HepG2 (cell line): ENCODE data around the gene DNAAF1. TPM values are rescaled to one million over a fixed set of nuclear protein-coding genes. Genes with fewer than 3 reads are reported as not detected.
A peak's percentile ranks its signal among the peaks of the same experiment; 100 is the strongest.

Experiments
- CHD2 ChIP-seq: IDR thresholded peaks from 2 replicates; pipeline ENCODE4 v1.6.1; 2011; ENCODE audit warnings: low read depth, low read length, improper control_type of control experiment
- HMG20B ChIP-seq: conservative IDR thresholded peaks from 2 replicates; pipeline ENCODE4 v1.6.1; 2016; ENCODE audit warnings: missing genetic modification reagents, missing compliant biosample characterization
- KDM5B ChIP-seq: sonication (generic); formaldehyde crosslinking; IDR thresholded peaks from 2 replicates; pipeline ENCODE4 v1.4.0; 2020; ENCODE audit warnings: missing genetic modification reagents, mild to moderate bottlenecking, borderline replicate concordance
- MIER3 ChIP-seq: IDR thresholded peaks from 2 replicates; pipeline ENCODE4 v1.6.1; 2016; ENCODE audit warnings: missing compliant biosample characterization, borderline replicate concordance
- NCOR1 ChIP-seq: fragments of 200-600 bp; sonication (generic); IDR thresholded peaks from 2 replicates; pipeline ENCODE4 v1.7.0; 2017; ENCODE audit warnings: antibody characterized with exemption, low read length, borderline replicate concordance
- NFIB ChIP-seq: sonication (generic); formaldehyde crosslinking; IDR thresholded peaks from 2 replicates; pipeline ENCODE4 v1.9.0; 2021; ENCODE audit warnings: missing genetic modification reagents, mild to moderate bottlenecking, borderline replicate concordance
- RARG ChIP-seq: sonication (generic); formaldehyde crosslinking; IDR thresholded peaks from 2 replicates; pipeline ENCODE4 v1.4.0; 2020; ENCODE audit warnings: low read depth, mild to moderate bottlenecking, missing genetic modification reagents
- SMARCC2 ChIP-seq: fragments of 450-650 bp; IDR thresholded peaks from 2 replicates; pipeline ENCODE4 v1.6.1; 2017; ENCODE audit warnings: antibody characterized with exemption, mild to moderate bottlenecking
- YEATS4 ChIP-seq: sonication (generic); formaldehyde crosslinking; IDR thresholded peaks from 2 replicates; pipeline ENCODE4 v1.4.0; 2020; ENCODE audit warnings: missing genetic modification reagents, borderline replicate concordance
- ZNF550 ChIP-seq: sonication (generic); formaldehyde crosslinking; IDR thresholded peaks from 2 replicates; pipeline ENCODE4 v1.4.0; 2020; ENCODE audit warnings: mild to moderate bottlenecking, missing genetic modification reagents, borderline replicate concordance
- ZNF777 ChIP-seq: sonication (generic); formaldehyde crosslinking; IDR thresholded peaks from 2 replicates; pipeline ENCODE4 v1.4.0; 2020; ENCODE audit warnings: missing genetic modification reagents
- ZNF792 ChIP-seq: IDR thresholded peaks from 2 replicates; pipeline ENCODE4 v1.6.1; 2016
- ZNF883 ChIP-seq: sonication (generic); formaldehyde crosslinking; IDR thresholded peaks from 2 replicates; pipeline ENCODE4 v1.5.1; 2020; ENCODE audit warnings: mild to moderate bottlenecking, missing genetic modification reagents; ENCODE audit errors: not compliant biosample characterization
- polyA plus RNA-seq, 8 experiments: library from polyadenylated mRNA; depleted of rRNA in 3 of 8; stranded (reverse) in 7 of 8; unstranded in 1 of 8; fragments of >200 nt; fragmentation: Illumina TruSeq in 4 of 8; extraction: Trizol in 4 of 8; gene quantifications; 2 replicates each; pipeline versions ENCODE4 v1.2.1 to v1.2.3, GENCODE V29; 2011 to 2016; ENCODE audit warnings: low read depth in 4 of 8, missing spikeins in 1 of 8, mixed read lengths in 1 of 8; ENCODE audit not compliant: insufficient read depth in 1 of 8
- total RNA-seq, 5 experiments: library from RNA; depleted of rRNA; stranded (reverse); fragments of >200 nt; fragmentation: Illumina TruSeq; extraction: Trizol; gene quantifications; 2 replicates each; pipeline ENCODE4 v1.2.3, GENCODE V29; 2016; ENCODE audit warnings: low read depth in 1 of 5
- TF ChIP-seq, protein P1 (sequence below): sonication (generic); formaldehyde crosslinking; IDR thresholded peaks from 2 replicates; pipeline ENCODE4 v1.5.0; 2020; ENCODE audit warnings: mild to moderate bottlenecking, missing genetic modification reagents
- TF ChIP-seq, protein P2 (sequence below): sonication (generic); formaldehyde crosslinking; IDR thresholded peaks from 2 replicates; pipeline ENCODE4 v1.5.1; 2020; ENCODE audit warnings: missing genetic modification reagents, mild to moderate bottlenecking, borderline replicate concordance
- TF ChIP-seq, protein P3 (sequence below): sonication (generic); formaldehyde crosslinking; IDR thresholded peaks from 2 replicates; pipeline ENCODE4 v1.4.0; 2020; ENCODE audit warnings: missing genetic modification reagents, borderline replicate concordance
- TF ChIP-seq, protein P4 (sequence below): sonication (generic); formaldehyde crosslinking; IDR thresholded peaks from 2 replicates; pipeline ENCODE4 v1.8.0; 2022; ENCODE audit warnings: mild to moderate bottlenecking, missing genetic modification reagents, moderate library complexity
- TF ChIP-seq, protein P5 (sequence below): sonication (generic); formaldehyde crosslinking; IDR thresholded peaks from 2 replicates; pipeline ENCODE4 v1.8.1; 2023; ENCODE audit warnings: mild to moderate bottlenecking, inconsistent platforms, moderate library complexity, missing genetic modification reagents, borderline replicate concordance

DNAAF1 gene
- total and polyA plus RNA-seq, 2 of the 13 experiments (the other 11 are each of a cell fraction or from before 2014, with no cell fraction given), result 0.04 TPM; not detected in 1

DNA sequence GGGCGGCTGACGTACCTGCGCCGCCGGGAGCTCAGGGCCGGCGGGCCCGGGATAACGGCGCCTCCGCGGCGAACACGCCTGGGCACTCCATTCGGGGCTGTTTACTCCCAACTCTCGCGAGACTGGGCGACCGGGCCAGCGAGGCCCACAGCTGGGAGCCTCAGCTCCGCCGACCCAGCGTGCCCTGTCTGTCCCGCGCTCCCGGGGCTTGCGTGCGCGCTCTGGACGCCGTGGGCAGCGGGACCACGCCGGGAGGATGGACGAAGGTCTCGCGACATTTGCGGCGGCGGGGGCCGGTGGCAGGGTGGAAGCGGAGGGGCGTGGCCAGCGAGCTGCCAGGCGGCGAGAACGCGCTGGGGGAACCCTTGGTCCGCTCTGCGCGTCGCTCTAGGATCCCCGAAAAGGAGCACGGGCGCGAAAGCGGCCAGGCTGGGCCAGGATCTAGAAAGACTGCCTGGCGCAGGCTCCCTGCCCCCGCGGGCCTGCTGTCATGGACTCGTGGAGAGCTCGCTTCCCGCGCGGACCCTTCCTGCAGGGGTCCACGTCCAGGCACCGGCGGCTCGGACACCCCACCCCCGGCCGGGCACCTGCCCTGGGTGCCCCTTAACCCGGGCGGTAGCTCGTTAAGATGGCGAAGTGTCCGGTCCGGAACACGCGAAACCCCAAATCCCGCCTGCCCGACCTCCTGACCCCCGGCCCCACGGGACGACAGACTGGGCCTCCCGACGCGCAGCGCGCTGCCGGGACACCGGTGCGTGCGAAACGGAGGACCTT lies 28.2 kb upstream of the DNAAF1 start, which contains the start of gene MBTPS1 (continued):
- TF ChIP-seq, protein P1, sequence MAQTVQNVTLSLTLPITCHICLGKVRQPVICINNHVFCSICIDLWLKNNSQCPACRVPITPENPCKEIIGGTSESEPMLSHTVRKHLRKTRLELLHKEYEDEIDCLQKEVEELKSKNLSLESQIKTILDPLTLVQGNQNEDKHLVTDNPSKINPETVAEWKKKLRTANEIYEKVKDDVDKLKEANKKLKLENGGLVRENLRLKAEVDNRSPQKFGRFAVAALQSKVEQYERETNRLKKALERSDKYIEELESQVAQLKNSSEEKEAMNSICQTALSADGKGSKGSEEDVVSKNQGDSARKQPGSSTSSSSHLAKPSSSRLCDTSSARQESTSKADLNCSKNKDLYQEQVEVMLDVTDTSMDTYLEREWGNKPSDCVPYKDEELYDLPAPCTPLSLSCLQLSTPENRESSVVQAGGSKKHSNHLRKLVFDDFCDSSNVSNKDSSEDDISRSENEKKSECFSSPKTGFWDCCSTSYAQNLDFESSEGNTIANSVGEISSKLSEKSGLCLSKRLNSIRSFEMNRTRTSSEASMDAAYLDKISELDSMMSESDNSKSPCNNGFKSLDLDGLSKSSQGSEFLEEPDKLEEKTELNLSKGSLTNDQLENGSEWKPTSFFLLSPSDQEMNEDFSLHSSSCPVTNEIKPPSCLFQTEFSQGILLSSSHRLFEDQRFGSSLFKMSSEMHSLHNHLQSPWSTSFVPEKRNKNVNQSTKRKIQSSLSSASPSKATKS, result no peak; the same call in 1 of the 2 replicates
- TF ChIP-seq ZNF777 (CRISPR knock-in tag) (peak; percentile 76; the same call in 1 of the 2 replicates), NCOR1 (no peak; the same call in 1 of the 2 replicates), ZNF883 (peak; percentile 94), NFIB (CRISPR knock-in tag) (no peak), ZNF792 (CRISPR knock-in tag) (peak; percentile 74; the same call in 1 of the 2 replicates), SMARCC2 (no peak), MIER3 (CRISPR knock-in tag) (peak; percentile 28; the same call in 1 of the 2 replicates), RARG (CRISPR knock-in tag) (no peak), ZNF550 (peak; percentile 91), YEATS4 (CRISPR knock-in tag) (peak; percentile 86; the same call in 1 of the 2 replicates), HMG20B (CRISPR knock-in tag) (no peak), CHD2 (peak; percentile 98), KDM5B (CRISPR knock-in tag) (peak; percentile 77)
- TF ChIP-seq, protein P2, sequence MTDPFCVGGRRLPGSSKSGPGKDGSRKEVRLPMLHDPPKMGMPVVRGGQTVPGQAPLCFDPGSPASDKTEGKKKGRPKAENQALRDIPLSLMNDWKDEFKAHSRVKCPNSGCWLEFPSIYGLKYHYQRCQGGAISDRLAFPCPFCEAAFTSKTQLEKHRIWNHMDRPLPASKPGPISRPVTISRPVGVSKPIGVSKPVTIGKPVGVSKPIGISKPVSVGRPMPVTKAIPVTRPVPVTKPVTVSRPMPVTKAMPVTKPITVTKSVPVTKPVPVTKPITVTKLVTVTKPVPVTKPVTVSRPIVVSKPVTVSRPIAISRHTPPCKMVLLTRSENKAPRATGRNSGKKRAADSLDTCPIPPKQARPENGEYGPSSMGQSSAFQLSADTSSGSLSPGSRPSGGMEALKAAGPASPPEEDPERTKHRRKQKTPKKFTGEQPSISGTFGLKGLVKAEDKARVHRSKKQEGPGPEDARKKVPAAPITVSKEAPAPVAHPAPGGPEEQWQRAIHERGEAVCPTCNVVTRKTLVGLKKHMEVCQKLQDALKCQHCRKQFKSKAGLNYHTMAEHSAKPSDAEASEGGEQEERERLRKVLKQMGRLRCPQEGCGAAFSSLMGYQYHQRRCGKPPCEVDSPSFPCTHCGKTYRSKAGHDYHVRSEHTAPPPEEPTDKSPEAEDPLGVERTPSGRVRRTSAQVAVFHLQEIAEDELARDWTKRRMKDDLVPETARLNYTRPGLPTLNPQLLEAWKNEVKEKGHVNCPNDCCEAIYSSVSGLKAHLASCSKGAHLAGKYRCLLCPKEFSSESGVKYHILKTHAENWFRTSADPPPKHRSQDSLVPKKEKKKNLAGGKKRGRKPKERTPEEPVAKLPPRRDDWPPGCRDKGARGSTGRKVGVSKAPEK (CRISPR knock-in tag), result no peak; the same call in 1 of the 2 replicates
- TF ChIP-seq, protein P3, sequence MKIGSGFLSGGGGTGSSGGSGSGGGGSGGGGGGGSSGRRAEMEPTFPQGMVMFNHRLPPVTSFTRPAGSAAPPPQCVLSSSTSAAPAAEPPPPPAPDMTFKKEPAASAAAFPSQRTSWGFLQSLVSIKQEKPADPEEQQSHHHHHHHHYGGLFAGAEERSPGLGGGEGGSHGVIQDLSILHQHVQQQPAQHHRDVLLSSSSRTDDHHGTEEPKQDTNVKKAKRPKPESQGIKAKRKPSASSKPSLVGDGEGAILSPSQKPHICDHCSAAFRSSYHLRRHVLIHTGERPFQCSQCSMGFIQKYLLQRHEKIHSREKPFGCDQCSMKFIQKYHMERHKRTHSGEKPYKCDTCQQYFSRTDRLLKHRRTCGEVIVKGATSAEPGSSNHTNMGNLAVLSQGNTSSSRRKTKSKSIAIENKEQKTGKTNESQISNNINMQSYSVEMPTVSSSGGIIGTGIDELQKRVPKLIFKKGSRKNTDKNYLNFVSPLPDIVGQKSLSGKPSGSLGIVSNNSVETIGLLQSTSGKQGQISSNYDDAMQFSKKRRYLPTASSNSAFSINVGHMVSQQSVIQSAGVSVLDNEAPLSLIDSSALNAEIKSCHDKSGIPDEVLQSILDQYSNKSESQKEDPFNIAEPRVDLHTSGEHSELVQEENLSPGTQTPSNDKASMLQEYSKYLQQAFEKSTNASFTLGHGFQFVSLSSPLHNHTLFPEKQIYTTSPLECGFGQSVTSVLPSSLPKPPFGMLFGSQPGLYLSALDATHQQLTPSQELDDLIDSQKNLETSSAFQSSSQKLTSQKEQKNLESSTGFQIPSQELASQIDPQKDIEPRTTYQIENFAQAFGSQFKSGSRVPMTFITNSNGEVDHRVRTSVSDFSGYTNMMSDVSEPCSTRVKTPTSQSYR (CRISPR knock-in tag), result no peak; the same call in 1 of the 2 replicates
- TF ChIP-seq, protein P4, sequence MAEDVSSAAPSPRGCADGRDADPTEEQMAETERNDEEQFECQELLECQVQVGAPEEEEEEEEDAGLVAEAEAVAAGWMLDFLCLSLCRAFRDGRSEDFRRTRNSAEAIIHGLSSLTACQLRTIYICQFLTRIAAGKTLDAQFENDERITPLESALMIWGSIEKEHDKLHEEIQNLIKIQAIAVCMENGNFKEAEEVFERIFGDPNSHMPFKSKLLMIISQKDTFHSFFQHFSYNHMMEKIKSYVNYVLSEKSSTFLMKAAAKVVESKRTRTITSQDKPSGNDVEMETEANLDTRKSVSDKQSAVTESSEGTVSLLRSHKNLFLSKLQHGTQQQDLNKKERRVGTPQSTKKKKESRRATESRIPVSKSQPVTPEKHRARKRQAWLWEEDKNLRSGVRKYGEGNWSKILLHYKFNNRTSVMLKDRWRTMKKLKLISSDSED (CRISPR knock-in tag), result no peak
- TF ChIP-seq, protein P5, sequence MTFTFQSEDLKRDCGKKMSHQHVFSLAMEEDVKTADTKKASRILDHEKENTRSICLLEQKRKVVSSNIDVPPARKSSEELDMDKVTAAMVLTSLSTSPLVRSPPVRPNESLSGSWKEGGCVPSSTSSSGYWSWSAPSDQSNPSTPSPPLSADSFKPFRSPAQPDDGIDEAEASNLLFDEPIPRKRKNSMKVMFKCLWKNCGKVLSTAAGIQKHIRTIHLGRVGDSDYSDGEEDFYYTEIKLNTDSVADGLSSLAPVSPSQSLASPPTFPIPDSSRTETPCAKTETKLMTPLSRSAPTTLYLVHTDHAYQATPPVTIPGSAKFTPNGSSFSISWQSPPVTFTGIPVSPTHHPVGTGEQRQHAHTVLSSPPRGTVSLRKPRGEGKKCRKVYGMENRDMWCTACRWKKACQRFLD (CRISPR knock-in tag), result peak; percentile 69; the same call in 1 of the 2 replicates
